GM21825 (cell line): ENCODE results near the gene TRPM5.

ENCODE experiments used
- ATAC-seq: cut with Tn5 transposase; IDR thresholded peaks from one replicate; pipeline ENCODE4 v1.9.1; 2021; ENCODE audit warnings: mild to moderate bottlenecking, moderate library complexity; ENCODE audit not compliant: unreplicated experiment

Gene TRPM5

GRCh38 chr11:2437516-2437915, 6.8 kb downstream of the TRPM5 start:
- ATAC-seq: no peak

DNA sequence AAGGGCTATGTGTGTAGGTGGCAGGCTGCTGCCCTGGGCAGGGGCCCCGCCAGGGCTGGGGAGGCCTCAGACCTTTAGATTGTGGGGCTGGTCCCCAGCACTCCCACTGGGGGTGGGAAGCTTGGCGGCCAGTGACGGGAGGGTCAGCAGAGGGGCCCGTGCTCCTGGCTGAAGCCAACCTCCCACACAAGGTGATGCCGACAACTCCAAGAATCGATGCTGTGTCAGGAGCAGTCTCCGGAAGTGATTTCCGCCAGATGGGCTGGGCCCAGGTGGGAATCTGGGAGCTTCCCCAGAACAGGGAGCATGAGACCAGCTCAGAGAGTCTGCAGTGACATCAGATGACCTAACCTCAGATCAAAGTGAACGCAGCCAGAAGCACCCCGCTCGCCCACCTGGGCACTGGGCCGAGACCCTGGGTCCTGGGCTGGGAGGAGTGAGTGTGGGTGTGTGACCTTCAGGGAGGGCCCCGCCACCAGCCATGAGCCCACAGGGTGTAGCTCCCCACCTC, 7.7 kb downstream of the TRPM5 start:
- ATAC-seq: no peak

DNA sequence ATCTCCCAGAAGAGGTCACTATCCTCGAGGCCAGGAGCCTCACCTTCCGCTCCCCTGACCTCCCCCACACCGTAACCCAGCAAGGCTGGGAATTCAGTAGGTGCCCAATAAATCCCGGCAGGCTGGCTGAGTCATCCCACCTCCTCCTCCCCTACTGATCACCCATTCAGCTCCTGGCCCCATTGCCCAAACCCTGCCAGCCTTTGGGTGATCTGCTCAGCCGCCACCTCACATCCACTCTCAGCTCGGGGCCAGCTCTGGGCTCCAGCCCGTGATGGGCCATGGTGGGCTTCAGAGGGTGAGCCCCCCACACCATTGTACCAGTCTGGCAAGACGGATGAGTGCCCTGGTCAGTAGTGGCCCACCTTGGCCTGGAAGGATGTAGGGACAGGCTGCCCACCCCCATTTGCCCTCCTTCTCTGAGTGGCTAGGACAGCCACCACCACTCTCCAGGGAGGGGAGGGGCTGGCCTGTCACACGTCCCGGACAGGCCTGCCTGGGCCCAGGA, 8.2 kb downstream of the TRPM5 start:
- no peak for ATAC-seq

GRCh38 chr11:2435288-2436012, 8.9 kb downstream of the TRPM5 start:
- no peak for ATAC-seq

- ATAC-seq: no peak
Observed at GRCh38 chr11:2434506-2435255, 9.6 kb downstream of the TRPM5 start.

DNA sequence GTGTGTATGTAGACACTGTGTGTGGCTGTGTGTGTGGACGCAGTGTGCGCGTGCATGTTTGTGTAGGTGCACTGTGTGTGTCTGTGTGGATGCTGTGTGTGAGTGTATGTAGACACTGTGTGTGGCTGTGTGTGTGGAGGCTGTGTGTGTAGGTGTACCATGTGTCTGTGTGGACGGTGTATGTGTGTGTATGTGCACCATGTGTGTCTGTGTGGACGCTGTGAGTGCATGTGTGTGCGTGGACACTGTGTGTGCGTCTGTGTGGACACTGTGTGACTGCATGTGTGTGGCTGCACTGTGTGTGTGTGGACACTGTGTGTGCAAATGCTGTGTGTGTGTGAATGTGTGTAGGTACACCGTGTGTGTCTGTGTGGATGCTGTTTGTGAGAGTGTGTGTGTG, 10.3 kb downstream of the TRPM5 start:
- no peak for ATAC-seq

GRCh38 chr11:2433106-2433925, 11.0 kb downstream of the TRPM5 start:
- no peak for ATAC-seq

DNA sequence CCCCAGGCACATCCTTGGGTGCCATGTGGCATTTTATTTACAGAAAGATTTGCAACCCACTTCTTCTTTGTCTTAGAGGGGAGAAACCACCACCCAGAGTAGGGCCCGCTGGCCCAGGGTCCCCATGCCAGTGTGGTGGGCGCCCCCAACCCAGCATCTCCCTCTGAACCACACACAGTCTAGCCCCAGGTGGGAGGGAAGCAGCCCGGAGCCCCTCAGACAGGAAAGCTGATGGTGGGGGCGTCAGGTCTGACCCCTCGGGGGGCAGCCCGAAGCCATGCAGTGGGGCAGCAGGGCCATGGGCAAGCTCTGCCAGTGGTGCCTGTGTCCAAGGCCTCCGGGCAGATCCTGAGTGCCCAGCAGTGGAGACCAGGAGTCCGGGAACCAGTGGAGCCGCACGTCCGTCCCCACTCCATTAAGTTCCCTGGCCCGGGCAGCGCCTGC, 11.7 kb downstream of the TRPM5 start:
- ATAC-seq: no peak

DNA sequence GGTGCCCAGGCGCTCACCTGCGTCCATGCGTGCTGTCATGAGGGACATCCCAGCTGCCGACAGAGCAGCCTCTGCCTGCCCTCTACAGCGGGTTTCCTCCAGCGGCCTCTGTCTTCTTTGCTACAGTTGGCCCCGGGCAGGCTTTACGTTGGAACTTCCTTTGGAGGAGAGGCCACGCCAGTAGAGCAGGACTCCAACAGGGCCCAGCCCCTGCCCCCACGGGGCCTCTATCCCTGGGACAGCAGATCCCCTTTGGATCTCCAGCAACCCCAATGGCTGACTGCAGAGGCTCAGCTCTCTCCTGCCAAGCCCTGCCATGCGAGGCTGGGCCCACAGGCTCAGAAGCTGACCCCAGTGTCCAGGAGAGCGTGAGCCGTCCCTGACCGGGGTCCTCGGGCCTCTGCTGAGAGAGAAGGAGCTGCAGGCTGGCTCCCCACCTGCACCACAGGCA, 12.1 kb downstream of the TRPM5 start:
- no peak for ATAC-seq

DNA sequence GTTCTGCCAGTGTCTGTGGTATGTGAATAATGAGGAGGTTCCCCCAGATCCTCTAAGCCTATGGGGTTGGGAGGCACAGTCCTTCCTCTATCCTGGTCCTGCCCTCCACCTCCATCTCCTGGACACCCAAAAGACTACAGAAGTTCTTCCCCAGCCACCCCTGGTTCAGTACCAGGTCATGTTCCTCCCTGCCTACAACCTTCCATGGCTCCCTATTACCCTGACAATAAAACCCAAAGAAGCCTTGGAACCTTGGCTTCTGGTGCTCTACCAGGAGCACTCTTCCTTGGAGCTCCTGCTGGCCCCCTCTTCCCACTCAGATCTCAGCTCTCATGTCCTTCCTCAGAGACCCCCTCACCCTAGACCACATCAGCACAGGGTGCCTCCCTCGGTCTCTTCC, 12.9 kb downstream of the TRPM5 start:
- ATAC-seq: no peak

DNA sequence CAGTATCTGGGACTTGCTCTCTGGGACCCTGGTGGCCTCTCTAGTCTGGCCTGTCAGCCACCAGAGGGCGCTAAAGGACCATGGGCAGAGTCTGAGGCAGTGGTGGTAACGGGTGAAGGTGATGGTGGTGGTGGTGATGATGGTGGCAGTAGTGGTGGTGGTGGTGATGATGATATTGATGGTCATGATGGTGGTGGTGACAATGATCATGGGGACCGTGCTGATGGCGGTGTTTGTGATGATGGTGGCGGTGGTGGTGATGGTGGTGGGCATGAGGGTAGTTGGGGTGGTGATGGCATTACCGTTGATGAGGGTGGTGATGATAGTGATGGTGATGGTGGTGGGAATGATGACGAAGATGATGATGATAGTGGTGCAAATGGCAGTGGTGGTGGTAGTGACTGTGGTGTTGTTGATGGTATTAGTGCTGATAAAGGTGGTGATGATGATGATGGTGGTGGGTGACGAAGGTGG, 16.0 kb downstream of the TRPM5 start:
- no peak for ATAC-seq

GRCh38 chr11:2427721-2428321, 16.5 kb downstream of the TRPM5 start:
- ATAC-seq: no peak

- ATAC-seq: no peak
Observed at GRCh38 chr11:2426826-2427521, 17.3 kb downstream of the TRPM5 start.

DNA sequence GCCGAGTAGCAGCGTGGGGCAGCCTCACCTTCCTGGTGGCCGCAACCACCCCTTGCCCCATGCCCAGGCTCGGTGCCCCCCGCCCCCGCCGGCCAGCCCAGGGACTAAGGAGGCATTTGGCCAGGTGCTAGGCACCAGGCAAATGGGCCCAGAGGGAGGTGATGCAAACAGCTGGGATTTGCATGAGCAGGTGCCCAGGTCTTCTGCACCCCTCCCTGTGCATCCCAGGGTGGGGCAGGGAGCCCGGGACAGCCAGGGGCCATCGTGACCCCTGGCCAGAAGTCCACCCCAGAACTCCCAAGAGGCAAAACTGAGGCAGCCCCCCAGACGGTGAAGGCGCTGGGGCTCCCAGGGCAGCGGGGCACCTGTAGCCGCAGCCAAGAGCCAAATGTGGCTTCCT, 18.1 kb downstream of the TRPM5 start:
- ATAC-seq: no peak

- ATAC-seq: no peak
Observed at GRCh38 chr11:2425506-2425905, 18.8 kb downstream of the TRPM5 start.

GRCh38 chr11:2424811-2425495, 19.4 kb downstream of the TRPM5 start:
- ATAC-seq: no peak

GRCh38 chr11:2423157-2424025, 20.9 kb downstream of the TRPM5 start:
- no peak for ATAC-seq

- ATAC-seq: no peak
Observed at GRCh38 chr11:2422461-2423156, 21.7 kb downstream of the TRPM5 start.
